ENCODE data around the gene ITGA1.

DNA sequence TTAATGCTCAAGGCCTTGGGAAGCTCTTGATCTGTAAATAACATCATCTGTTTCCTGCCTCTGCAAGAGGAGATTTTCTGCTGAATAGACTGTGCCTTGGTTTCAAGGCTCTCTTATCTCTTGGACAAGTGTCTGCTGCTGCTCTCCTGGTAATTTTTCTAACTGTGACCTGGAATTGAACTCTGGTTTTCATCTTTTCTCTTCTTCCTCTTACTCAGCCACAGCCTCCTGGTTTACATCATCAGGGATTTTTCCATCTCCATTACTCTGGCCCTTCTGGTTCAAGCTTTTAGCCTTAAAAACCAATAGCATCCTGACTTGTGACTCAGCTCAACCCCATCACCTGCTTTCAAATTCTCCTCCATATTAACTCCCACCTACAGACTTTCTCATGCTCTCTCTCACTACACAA is 49.6 kb upstream of the ITGA1 start:
- TF ChIP-seq EZH2 (IDR thresholded peaks at IDR 0.05; ENCODE audit: low read depth, low read length, severe bottlenecking) (no peak), CHD2 (IDR thresholded peaks at IDR 0.05; ENCODE audit: low read length) (no peak), CTBP2 (IDR thresholded peaks at IDR 0.05; ENCODE audit: borderline replicate concordance, insufficient read depth, insufficient read length, low read length) (no peak), TAF1 (IDR thresholded peaks at IDR 0.05; ENCODE audit: low read depth, low read length) (no peak), CHD1 (IDR thresholded peaks at IDR 0.05; ENCODE audit: low read depth, low read length) (no peak), ASH2L (IDR thresholded peaks at IDR 0.05; ENCODE audit: low read length) (no peak), POLR2AphosphoS5 (IDR thresholded peaks at IDR 0.05; ENCODE audit: low read depth, low read length) (no peak), POLR2A (IDR thresholded peaks at IDR 0.05; ENCODE audit: control extremely low read depth in 1 of 2, low read depth in 2 of 2, low read length in 2 of 2) (no peak), BACH1 (IDR thresholded peaks at IDR 0.05; ENCODE audit: low read length) (no peak)
- TF ChIP-seq, protein P1, sequence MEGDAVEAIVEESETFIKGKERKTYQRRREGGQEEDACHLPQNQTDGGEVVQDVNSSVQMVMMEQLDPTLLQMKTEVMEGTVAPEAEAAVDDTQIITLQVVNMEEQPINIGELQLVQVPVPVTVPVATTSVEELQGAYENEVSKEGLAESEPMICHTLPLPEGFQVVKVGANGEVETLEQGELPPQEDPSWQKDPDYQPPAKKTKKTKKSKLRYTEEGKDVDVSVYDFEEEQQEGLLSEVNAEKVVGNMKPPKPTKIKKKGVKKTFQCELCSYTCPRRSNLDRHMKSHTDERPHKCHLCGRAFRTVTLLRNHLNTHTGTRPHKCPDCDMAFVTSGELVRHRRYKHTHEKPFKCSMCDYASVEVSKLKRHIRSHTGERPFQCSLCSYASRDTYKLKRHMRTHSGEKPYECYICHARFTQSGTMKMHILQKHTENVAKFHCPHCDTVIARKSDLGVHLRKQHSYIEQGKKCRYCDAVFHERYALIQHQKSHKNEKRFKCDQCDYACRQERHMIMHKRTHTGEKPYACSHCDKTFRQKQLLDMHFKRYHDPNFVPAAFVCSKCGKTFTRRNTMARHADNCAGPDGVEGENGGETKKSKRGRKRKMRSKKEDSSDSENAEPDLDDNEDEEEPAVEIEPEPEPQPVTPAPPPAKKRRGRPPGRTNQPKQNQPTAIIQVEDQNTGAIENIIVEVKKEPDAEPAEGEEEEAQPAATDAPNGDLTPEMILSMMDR (IDR thresholded peaks at IDR 0.05; ENCODE audit: control extremely low read depth in 1 of 3, insufficient read depth in 1 of 3, low read depth in 1 of 3, low read length in 3 of 3), result no peak
- TF ChIP-seq, protein P2, sequence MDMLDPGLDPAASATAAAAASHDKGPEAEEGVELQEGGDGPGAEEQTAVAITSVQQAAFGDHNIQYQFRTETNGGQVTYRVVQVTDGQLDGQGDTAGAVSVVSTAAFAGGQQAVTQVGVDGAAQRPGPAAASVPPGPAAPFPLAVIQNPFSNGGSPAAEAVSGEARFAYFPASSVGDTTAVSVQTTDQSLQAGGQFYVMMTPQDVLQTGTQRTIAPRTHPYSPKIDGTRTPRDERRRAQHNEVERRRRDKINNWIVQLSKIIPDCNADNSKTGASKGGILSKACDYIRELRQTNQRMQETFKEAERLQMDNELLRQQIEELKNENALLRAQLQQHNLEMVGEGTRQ (IDR thresholded peaks at IDR 0.05; ENCODE audit: low read length), result no peak
